HEK293T (cell line): ENCODE data around the gene U2AF1L4.

Experiments used
- BHLHE40 ChIP-seq: fragments of 450-650 bp; IDR thresholded peaks from 2 replicates; pipeline ENCODE4 v1.6.1; 2016; ENCODE audit warnings: mild to moderate bottlenecking, moderate library complexity, borderline replicate concordance
- CTBP1 ChIP-seq: fragments of 450-650 bp; IDR thresholded peaks from 2 replicates; pipeline ENCODE4 v1.6.1; 2016; ENCODE audit warnings: borderline replicate concordance
- ELF4 ChIP-seq: fragments of 450-650 bp; IDR thresholded peaks from 2 replicates; pipeline ENCODE4 v1.6.1; 2017; ENCODE audit warnings: antibody characterized with exemption
- FOXM1 ChIP-seq: fragments of 450-650 bp; IDR thresholded peaks from 2 replicates; pipeline ENCODE4 v1.6.1; 2017; ENCODE audit warnings: mild to moderate bottlenecking, borderline replicate concordance
- HDGF ChIP-seq: fragments of 450-650 bp; IDR thresholded peaks from 2 replicates; pipeline ENCODE4 v1.6.1; 2017; ENCODE audit warnings: antibody characterized with exemption, borderline replicate concordance
- NFRKB ChIP-seq: fragments of 450-650 bp; IDR thresholded peaks from 2 replicates; pipeline ENCODE4 v1.6.1; 2016; ENCODE audit warnings: mild to moderate bottlenecking, moderate library complexity
- SP1 ChIP-seq: fragments of 450-650 bp; IDR thresholded peaks from 2 replicates; pipeline ENCODE4 v1.6.1; 2017
- SUZ12 ChIP-seq: fragments of 450-650 bp; IDR thresholded peaks from 2 replicates; pipeline ENCODE4 v1.6.1; 2016; ENCODE audit warnings: mild to moderate bottlenecking

DNA sequence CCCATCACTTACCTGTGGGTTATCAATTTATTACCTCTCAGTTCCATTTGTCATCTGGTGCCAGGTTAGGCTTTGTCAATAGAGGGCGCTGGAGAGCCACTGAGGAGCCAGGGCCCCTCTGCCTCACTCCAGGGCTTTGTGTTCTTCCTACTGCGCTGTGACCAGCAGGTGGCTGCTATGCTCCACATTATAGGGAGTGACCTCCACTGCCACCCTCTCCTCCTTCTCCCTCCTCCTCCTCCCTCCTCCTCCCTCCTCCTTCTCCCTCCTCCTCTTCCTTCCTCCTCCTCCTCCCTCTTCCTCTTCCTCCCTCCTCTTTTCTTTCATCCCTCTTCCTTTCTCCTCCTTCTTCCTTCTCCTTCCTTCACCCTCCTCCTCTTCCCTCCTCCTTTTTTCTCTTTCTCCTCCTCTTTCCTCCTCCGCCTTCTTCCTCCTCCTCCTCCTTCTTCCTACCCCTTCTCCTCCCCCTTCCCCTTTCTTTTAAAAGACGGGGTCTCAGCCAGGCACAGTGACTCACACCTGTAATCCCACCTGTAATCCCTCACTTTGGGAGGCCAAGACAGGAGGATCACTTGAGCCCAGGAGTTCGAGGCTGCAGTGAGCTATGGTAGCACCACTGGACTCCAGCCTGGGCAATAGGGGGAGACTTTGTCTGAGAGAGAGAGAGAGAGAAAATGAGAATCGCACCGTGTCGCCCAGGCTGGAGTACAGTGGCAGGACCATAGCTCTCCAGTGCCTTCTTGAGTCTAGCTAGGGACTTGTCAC, 51.2 kb downstream of the U2AF1L4 start:
- TF ChIP-seq FOXM1, result no peak
- TF ChIP-seq SP1, result no peak
- no peak for TF ChIP-seq SUZ12
- TF ChIP-seq BHLHE40, result no peak
- TF ChIP-seq ELF4, result no peak
- no peak for TF ChIP-seq CTBP1
- no peak for TF ChIP-seq NFRKB
- TF ChIP-seq HDGF, result no peak
